Activated CD8-positive, alpha-beta memory T cell treated with anti-CD3 and anti-CD28 coated beads, Interleukin-2, amount 50 U/mL, for 48 hours (primary cell): Measurements from ENCODE around the gene TMEM69.
"Not testable (repeated sequence)": the region's sequence is repeated elsewhere in the genome, so short reads cannot be mapped to it uniquely, and the experiment has no call there.

Source experiments
- DNase-seq: peaks from one replicate; pipeline ENCODE4 v3.0.0-alpha.2; 2020

TMEM69 gene, protein sequence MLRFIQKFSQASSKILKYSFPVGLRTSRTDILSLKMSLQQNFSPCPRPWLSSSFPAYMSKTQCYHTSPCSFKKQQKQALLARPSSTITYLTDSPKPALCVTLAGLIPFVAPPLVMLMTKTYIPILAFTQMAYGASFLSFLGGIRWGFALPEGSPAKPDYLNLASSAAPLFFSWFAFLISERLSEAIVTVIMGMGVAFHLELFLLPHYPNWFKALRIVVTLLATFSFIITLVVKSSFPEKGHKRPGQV

DNA sequence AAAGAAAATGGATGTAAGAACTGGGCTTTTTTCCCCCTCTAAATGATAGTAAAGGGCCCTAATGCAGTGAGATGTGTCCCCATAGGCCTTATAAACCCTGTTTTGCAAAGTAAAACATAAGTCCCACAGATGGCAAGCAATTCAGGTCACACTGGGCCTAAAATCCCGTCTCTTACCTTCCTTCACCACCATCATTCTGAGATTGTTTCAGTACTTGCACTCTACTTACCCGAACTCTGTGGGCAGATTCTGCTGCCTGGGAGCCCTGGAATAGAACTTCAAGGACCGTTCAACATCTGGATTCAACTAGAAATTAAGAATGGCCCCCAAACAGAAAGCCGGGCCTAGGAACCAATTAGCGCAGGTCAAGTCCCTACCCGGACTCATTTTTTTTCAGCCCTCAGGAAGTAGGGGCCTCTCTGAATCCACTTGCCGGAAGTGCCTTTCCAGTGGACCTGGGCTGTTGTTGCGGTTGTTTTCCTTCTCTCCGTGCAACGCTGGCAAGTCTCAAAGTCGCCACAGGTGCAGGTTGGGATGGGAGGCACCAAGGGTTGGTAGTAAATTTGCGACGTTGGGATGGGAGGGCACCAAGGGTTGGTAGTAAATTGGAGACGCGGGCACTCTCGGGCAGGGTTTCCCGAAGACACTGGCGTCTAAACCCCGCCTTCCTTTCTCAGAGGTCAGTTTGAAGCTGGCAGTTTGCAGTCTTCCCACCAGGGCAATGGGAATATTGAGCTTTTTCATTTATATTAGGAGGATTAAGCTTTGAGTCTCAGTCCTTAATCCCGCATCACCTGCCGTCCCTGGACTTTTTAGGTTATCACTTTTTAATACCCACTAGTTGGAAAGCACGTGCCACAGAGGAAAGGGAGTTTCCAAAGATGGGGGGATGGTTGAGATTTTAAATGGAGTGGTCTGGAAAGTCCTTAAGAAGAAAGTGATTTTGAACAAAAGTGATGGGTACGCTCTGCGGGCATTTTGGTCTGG, at the start of gene TMEM69:
Gene TMEM69 (plus strand): TSS at position 428 of the 987 bp plus-strand sequence. CDS start 2,888 bp downstream, outside the sequence.
- DNase-seq: peak; percentile 84

DNA sequence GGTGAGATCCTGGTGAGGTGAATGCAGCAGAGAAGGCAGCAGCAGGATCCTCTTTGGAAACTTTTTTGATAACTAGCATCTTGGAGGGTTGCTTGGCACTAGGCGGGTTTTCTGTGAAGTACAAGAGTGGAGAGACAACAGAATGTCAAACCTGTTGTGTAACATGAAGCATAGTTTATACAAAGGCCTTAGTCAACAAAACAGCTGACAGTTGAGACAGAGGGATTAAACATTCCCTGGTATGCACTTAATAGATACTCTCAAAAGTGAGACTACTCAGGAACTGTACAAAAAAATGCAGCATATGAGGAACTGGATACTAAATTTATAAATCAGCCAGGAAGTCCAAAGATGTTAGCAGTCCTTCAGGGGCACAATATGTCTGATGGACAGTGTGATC, 47.7 kb upstream of the TMEM69 start:
- DNase-seq: no peak

DNA sequence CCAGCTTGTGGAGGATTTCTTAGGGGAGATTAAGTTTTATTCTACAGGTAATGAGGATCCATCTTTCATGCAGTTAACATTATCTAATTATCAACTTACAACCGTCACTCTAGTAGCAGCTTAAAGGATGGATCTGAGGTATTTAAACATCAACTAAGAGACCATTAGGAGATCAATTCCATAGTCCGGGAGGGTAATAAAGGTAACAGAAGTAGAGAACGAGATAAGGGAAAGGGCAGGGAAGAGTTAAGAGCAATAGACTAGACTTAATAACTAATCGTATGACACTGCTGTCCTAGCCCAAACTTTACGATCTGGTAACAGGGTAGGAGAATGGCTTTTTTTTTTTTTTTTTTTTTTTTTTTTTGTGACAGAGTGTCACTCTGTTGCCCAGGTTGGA, 44.7 kb upstream of the TMEM69 start:
- no peak for DNase-seq

DNA sequence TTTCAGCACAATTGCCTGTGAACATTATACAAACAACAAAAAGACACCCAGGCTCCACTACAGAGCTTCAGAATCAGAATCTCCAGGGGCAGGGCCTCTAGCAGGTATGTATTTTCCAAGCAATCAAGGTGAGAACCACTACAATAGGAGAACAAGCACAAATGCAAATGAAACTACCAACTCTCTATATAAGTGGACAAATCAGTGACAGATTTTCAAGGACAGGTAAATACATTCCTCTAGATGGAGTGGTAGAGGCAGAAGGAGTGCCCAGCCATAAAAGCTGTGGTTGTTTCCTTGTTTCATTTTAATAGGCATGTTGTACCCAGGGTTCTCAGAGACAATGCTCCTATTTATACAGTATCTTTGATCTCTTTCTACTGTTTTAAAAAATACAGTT, 44.0 kb upstream of the TMEM69 start:
- no peak for DNase-seq

DNA sequence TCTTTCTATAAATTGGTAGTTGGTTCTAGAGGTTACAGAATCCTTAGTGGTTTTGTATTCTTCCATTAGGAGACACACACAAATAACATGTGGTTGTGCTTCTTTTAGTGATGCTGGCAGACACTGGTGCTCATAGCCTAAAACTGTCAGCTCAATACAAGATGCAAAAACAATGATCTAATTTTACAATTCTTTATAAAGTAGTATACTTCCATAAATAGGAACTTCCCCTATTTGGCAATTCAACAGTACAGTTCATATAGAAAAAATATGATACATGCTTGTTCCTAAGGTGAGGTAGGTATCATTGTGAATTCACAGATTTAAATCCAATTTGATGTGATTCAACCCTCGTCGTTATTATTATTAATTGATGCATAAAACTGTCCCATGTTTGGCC, 43.3 kb upstream of the TMEM69 start:
- no peak for DNase-seq

DNA sequence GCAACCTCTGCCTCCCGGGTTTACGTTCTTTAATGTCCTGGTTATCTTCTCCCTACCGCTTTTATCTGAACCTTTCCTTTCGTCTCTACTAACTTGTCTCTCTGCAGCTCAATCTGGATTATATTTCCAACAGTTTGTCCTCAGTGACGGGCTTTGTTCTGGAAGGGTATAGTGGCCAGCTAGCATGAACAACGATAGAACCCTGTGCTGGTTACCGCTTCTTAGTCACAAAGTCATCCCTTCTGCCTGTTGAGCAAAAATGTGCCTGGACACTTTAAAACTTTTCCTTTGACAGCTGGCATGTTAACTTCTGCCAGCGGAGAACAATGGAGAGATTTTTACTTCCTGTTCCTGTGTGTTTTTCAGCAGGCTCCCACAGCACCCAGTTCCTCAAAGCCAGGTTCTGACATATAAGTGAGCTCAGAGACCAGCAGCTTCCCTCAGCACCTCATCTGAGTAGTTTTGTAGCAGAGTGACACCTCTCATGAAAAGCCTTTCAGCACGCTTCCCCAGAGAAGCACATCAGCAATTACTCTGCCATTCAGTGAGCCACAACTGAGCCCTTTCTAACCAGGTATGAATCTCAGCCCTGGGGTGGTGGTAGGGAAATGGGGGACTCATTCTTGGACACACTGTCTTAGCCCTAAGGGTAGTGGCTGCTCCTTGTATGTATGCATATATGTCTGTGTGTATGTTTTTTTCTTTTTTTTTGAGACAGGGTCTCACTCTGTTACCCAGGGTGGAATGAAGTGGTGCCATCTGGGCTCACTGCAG, 40.5 kb upstream of the TMEM69 start:
- DNase-seq: no peak

GRCh38 chr1:45654540-45655280, 33.3 kb upstream of the TMEM69 start:
- no peak for DNase-seq

DNA sequence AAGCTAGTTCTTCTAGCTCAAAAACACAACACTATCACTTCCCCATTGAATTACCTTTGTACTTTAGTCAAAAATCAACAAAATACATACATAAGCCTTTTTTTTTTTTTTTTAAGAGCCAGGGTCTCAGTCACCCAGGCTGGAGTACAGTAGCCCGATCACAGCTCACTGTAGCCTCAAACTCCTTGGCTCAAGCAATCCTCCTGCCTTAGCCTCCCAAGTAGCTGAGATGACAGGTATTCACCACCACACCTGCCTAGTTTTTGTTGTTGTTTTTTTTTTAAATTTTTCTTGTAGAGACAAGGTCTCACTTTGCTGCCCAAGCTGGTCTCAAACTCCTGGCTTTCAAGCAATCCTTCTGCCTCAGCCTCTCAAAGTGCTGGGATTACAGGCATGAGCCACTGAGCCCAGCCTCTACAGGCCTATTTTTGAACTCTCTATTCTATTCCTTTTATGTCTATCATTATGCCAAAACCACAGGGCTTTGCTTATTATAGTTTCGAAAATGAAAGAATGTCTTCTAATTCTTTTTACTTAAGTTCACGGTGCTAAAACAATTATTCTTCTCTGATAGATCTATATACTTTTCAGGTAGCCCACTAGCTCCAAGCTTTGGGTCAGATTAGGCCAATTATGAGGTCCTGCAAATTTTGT, 31.3 kb upstream of the TMEM69 start:
- no peak for DNase-seq

DNA sequence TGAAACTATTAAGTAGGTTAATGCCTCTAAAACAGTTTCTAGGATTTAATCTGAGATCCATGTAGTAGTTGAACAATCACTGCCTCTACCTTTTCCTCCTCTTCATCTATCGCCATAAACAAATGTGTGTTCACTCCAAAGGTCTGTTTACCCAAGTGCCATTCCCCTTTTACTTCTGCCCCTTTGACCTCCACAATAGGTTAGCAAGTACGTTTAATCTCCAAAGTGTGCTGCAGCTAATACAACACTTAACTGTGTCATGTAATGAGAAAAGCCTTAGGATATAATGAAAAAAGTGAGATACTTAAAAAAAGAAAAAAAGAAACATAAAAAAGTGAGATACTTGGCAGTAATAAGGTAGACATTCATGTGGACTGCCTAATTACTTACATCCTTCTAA, 29.8 kb upstream of the TMEM69 start:
- DNase-seq: no peak

DNA sequence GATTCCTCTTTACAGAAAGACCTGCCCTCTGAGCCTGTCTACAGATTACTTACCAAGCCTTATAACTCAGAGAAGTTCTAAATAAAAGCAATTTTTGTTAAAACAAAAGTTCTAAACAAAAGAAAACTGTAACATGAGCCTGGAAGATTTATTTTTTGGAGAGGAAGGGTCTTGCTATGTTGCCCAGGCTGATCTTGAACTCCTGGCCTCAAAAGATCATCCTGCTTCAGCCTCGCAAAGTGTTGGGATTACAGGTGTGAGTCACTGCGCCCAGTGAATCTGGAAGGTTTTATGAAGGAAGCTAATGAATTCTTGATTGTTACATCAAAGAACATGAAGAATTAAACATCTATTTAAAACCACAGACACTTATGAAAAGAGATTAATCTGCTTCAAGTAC, 28.8 kb upstream of the TMEM69 start:
- DNase-seq: no peak

GRCh38 chr1:45660336-45660735, 27.6 kb upstream of the TMEM69 start:
- DNase-seq: no peak

GRCh38 chr1:45666836-45667235, 21.1 kb upstream of the TMEM69 start:
- DNase-seq: no peak

- no peak for DNase-seq
These were observed 20.5 kb upstream of the TMEM69 start for GRCh38 chr1:45667321-45668111.

DNA sequence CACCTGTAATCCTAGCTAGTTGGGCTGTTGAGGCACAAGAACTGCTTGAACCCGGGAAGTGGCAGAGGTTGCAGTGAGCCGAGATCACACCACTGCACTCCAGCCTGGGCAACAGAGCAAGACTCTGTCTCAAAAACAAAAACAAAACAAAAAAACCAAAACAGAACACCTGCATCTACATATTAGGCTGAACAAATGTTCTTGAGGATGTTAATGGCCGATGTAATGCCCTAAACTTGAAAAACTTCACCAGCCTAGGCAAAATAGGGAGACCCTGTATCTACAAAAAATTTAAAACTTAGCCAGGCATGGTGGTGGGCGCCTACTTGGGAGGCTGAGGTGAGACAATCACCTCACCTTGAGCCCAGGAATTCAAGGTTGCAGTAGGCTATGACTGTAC, 19.5 kb upstream of the TMEM69 start:
- DNase-seq: no peak

- DNase-seq: no peak
These were observed 18.6 kb upstream of the TMEM69 start for GRCh38 chr1:45669379-45669778.

GRCh38 chr1:45669859-45670655, 17.9 kb upstream of the TMEM69 start:
- no peak for DNase-seq

DNA sequence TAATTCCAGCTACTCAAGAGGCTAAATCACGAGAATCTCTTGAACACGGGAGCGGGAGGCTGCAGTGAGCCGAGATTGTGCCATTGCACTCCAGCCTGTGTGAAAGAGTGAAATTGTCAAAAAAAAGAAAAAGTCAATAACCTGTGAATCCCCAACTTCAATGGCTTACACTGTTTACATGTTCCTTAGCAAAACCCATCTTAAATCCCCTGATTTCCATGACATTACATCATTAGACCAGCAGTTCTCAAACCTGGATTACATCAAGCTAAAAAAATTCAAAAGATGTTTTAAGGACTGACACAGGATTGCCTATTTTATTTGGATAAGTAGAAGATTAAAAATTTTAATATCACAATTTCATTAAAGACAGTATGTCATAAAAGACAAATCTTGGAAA, 14.0 kb upstream of the TMEM69 start:
- DNase-seq: no peak

GRCh38 chr1:45674478-45674877, 13.5 kb upstream of the TMEM69 start:
- DNase-seq: no peak

DNA sequence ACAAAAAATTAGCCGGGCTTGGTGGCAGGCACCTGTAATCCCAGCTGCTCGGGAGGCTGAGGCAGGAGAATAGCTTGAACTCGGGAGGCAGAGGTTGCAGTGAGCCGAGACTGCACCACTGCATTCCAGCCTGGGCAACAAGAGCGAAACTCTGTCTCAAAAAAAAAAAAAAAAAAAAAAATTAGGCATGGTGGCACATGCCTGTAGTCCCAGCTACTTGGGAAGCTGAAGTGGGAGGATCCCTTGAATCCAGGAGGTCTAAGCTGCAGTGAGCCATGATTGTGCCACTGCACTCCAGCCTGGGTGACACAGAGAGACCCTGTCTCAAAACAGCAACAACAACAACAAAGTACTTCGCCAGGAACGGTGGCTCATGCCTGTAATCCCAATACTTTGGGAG, 11.4 kb upstream of the TMEM69 start:
- DNase-seq: not testable (repeated sequence)

- DNase-seq: no peak
These were observed 10.2 kb upstream of the TMEM69 start for GRCh38 chr1:45677751-45678245.
